HG02571 (cell line): ENCODE results near the gene LRRC75B.

Experiments
- ATAC-seq: cut with Tn5 transposase; IDR thresholded peaks from one replicate; pipeline ENCODE4 v1.9.1; 2021; ENCODE audit warnings: mild to moderate bottlenecking, moderate library complexity; ENCODE audit not compliant: unreplicated experiment

Gene LRRC75B

DNA sequence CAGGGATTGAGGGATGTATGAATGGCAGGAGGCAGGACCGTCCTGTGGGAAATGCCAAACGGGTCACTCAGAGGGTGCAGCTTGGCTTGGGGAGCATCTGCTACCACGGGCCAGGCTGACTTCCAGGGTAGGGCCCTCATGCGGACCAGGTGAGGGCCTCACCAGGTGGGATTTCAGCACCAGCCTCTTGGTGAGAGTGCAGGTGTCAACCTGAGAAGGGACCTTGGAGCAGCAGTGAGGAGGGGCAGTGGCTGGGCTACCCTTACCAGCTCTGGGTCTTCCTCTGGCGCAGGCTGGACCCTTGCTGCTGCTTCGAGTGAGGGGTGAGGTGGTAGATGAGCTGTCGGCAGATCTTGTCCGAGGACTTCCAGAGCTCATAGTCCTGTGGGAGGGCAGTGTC lies 4.9 kb downstream of the LRRC75B start:
- ATAC-seq = no peak

- ATAC-seq = no peak
These were observed 5.6 kb downstream of the LRRC75B start for GRCh38 chr22:24587251-24587650.

- ATAC-seq = no peak
These were observed 6.8 kb downstream of the LRRC75B start for GRCh38 chr22:24585927-24586546.

GRCh38 chr22:24585461-24585860 lies 7.4 kb downstream of the LRRC75B start:
- no peak for ATAC-seq

DNA sequence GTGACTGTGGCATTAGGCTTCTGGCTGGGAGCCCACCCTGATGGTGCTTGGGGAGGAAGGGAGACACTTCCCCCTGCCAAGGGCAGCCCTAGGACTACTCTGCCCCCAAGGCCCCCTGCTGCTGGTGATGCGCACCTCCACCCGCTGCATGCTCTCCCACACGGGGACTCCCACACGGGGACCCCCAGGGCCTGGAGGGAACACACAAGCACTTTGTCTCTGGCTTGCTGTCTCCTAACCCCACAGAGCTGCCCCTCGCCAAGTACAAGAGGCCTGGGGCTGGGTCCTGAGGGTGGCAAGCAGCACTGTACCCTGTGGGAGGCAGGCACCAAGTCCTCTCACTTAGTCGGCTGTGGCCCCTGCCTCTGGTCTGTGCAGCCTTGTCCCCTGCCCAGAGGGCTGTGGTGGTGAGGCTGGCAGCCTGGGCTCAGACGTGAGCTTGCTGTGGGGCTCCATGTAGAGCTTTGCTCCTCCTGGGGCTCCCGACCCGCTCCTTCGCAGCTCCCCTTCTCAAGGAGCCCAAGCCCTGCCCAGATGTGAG lies 7.9 kb downstream of the LRRC75B start:
- no peak for ATAC-seq

GRCh38 chr22:24584166-24584790 lies 8.6 kb downstream of the LRRC75B start:
- ATAC-seq = no peak

GRCh38 chr22:24583221-24584165 lies 9.4 kb downstream of the LRRC75B start:
- no peak for ATAC-seq

GRCh38 chr22:24582056-24582814 lies 10.6 kb downstream of the LRRC75B start:
- ATAC-seq = no peak

GRCh38 chr22:24580276-24580675 lies 12.6 kb downstream of the LRRC75B start:
- ATAC-seq = no peak

DNA sequence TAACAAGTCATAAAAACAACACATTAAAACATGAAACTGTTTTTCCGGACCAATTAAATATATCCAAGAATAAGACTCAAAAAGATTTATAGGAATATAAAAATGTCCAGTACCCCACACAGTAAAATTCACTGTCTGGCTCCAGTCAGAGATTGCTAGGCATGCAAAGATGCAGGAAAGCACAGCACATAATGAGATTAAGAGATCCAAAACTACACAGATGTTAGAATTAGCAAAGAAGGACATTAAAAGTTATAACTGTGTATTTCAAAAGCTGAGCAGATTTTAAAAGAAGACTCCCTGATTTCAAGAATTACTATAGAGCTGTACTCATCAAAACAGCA lies 13.6 kb downstream of the LRRC75B start:
- no peak for ATAC-seq

- no peak for ATAC-seq
These were observed 14.3 kb downstream of the LRRC75B start for GRCh38 chr22:24578355-24579257.

DNA sequence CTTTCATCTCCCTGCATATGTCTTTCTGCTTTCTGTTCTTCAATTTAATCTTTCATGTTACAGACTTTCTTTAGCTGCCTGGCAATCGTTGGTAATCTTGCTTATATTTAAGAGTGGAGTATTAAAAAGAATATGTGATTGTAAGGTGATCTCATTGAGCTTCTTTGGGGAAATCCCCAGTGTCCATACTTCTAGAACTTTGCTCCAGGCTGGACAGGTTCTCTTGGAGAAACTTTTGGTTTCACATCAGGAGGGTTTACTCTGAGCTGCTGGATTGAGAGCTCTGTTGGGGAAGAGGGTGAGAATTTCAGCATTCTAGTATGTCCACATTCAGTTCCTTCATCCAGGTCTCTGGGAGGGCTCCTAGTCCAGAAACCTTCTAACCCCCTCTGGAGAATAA lies 16.1 kb downstream of the LRRC75B start:
- no peak for ATAC-seq

- no peak for ATAC-seq
These were observed 21.6 kb downstream of the LRRC75B start for GRCh38 chr22:24571266-24571665.

GRCh38 chr22:24567668-24568067 lies 25.2 kb downstream of the LRRC75B start:
- ATAC-seq = no peak

- no peak for ATAC-seq
These were observed 25.9 kb downstream of the LRRC75B start for GRCh38 chr22:24566899-24567511.

DNA sequence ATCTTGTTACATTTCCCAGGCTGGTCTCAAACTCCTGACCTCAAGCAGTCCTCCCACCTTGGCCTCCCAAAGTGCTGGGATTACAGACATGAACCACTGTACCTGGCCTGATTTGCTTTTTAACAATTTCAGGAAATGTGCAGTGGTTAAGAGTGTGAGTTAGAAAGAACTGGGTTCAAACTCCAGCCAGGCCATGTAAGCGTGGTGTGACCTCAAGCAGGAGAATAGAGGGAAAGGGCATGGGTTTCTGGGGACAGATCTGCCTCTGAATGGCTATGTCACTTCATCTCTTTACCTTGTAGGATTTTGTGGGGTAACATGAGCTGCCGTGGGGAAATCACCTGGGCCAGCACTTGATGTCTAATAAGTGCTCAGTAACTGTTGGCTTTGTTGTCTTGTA lies 27.8 kb downstream of the LRRC75B start:
- ATAC-seq = no peak

DNA sequence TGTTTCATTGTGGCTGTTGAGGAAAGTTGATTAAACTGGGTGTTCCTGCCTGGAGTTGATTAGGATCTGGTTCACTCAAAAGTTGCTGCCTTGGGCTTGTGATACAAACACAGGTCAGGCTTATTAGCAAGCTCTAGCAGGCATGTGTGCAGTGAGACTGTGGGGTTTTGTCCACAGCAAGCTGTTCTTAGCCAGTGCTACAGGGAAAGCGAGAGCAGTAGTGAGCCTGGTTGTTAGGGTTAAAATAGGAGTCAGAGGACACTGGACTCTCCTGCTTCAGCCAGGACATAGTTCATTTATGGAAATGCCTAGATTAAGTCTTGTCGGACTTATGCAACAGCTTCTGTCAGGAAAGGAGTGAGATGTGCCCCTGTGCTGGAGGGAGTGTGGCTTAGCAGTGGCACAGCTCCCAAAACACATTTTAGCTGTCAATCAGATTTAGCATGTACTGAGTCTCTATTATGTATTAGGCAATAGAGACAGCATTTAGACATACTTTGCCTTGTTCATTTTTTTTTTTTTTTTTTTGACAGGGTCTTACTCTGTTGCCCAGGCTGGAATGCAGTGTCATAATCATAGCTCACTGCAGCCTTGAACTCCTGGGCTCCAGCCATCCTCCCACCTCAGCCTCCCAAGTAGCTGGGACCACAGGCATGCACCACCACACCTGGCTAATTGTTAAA lies 28.4 kb downstream of the LRRC75B start:
- ATAC-seq = no peak

DNA sequence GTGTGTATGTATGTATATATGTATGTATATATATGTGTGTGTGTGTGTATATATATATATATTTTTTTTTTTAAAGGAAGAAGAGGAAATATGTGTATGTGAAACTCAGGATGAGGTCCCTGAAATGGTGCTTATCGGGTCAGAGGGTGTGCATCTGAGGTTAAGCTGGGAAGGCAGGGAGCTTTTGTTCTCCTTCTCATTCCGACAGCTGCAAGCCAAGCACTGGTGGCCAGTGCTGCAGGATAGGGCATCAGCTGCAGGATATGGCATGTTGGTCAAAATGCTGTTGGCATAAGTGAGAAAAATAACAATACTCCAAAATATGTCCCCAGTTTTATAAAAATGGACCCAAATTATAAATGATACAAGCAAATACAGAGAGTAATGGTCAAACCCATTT lies 29.6 kb downstream of the LRRC75B start:
- no peak for ATAC-seq

DNA sequence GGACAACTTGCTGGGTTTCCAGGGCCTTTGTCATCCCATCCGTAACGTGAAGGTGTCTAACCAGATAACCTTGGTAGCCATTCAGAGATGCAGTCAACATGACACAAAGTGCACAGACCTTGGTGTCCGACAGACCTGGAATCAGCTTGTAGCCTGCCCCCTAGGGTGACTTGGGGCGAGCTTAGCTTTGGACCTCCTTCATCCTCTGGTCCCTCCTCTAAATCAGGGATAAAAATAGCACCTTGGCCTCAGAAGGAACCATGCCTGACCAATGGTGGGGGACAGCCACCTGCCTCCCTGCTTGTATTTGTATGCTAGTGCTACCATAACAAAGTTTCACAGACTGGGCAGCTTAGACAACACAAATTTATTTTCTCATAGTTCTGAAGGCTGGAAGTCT lies 33.4 kb downstream of the LRRC75B start:
- ATAC-seq = no peak
